Stimulated activated naive CD8-positive, alpha-beta T cell treated with anti-CD3 and anti-CD28 coated beads, Interleukin-15, Interleukin-2, amounts not matched to agents 100 U/mL and 50 U/mL, for 24 hours (primary cell): ENCODE results near the gene RAPGEF4.
"Not testable (repeated sequence)": the region's sequence is repeated elsewhere in the genome, so short reads cannot be mapped to it uniquely, and the experiment has no call there.

Source experiments
- ATAC-seq: fragments of 150-1000 bp; cut with Tn5 transposase; one replicate; pipeline ENCODE4 v1.10.0; 2021
- DNase-seq: peaks from one replicate; pipeline ENCODE4 v3.0.0; 2021

RAPGEF4 gene

GRCh38 chr2:173001664-173002604 lies 266.3 kb downstream of the RAPGEF4 start:
- no peak for ATAC-seq
- no peak for DNase-seq

- DNase-seq (no peak), ATAC-seq (no peak)
Measured at GRCh38 chr2:173002751-173003541, 267.3 kb downstream of the RAPGEF4 start.

- ATAC-seq (no peak), DNase-seq (no peak)
Measured at GRCh38 chr2:173008786-173009185, 273.1 kb downstream of the RAPGEF4 start.

- DNase-seq (no peak), ATAC-seq (no peak)
Measured at GRCh38 chr2:173010233-173010632, 274.6 kb downstream of the RAPGEF4 start.

- ATAC-seq, result no peak
- DNase-seq, result no peak
Measured at GRCh38 chr2:173016451-173016850, 280.8 kb downstream of the RAPGEF4 start.

- DNase-seq (no peak), ATAC-seq (no peak)
Measured at GRCh38 chr2:173017646-173018420, 282.2 kb downstream of the RAPGEF4 start.

GRCh38 chr2:173019755-173020154 lies 284.1 kb downstream of the RAPGEF4 start:
- ATAC-seq, result no peak
- DNase-seq, result no peak

GRCh38 chr2:173021939-173022371 lies 286.3 kb downstream of the RAPGEF4 start:
- ATAC-seq, result no peak
- no peak for DNase-seq

- ATAC-seq, result no peak
- no peak for DNase-seq
Measured at GRCh38 chr2:173023718-173024117, 288.1 kb downstream of the RAPGEF4 start.

GRCh38 chr2:173026479-173026878 lies 290.8 kb downstream of the RAPGEF4 start:
- no peak for DNase-seq
- ATAC-seq, result no peak

GRCh38 chr2:173027181-173028128 lies 291.8 kb downstream of the RAPGEF4 start:
- peak; percentile 80 for DNase-seq
- no peak for ATAC-seq

GRCh38 chr2:173028141-173028540 lies 292.5 kb downstream of the RAPGEF4 start:
- no peak for DNase-seq
- no peak for ATAC-seq

- DNase-seq (no peak), ATAC-seq (no peak)
Measured at GRCh38 chr2:173028671-173029070, 293.0 kb downstream of the RAPGEF4 start.

GRCh38 chr2:173030561-173031490 lies 295.2 kb downstream of the RAPGEF4 start:
- no peak for ATAC-seq
- no peak for DNase-seq

- ATAC-seq (no peak), DNase-seq (no peak)
Measured at GRCh38 chr2:173032032-173032431, 296.4 kb downstream of the RAPGEF4 start.

- DNase-seq, result no peak
- ATAC-seq, result no peak
Measured at GRCh38 chr2:173033084-173033483, 297.4 kb downstream of the RAPGEF4 start.

GRCh38 chr2:173034143-173034542 lies 298.5 kb downstream of the RAPGEF4 start:
- no peak for DNase-seq
- no peak for ATAC-seq

- no peak for DNase-seq
- ATAC-seq, result no peak
Measured at GRCh38 chr2:173037245-173038120, 301.8 kb downstream of the RAPGEF4 start.

- not testable (repeated sequence) for DNase-seq, ATAC-seq
Measured at GRCh38 chr2:173038257-173038656, 302.6 kb downstream of the RAPGEF4 start.
